ENCODE measurements around the gene ENDOU.

The ENDOU gene

GRCh38 chr12:47744005-47744651 lies 18.8 kb upstream of the ENDOU start:
- peak; percentile 32 for DNase-seq (ENCODE audit: low read depth)

- DNase-seq (ENCODE audit: low read depth) = no peak
These were observed 18.1 kb upstream of the ENDOU start for GRCh38 chr12:47743311-47743860.

GRCh38 chr12:47742253-47742825 lies 17.0 kb upstream of the ENDOU start:
- peak; percentile 57 for DNase-seq (ENCODE audit: low read depth)

GRCh38 chr12:47741340-47741703 lies 16.0 kb upstream of the ENDOU start:
- DNase-seq (ENCODE audit: low read depth) = peak; percentile 63

- no peak for DNase-seq (ENCODE audit: low read depth)
These were observed 15.5 kb upstream of the ENDOU start for GRCh38 chr12:47740606-47741339.

GRCh38 chr12:47739979-47740378 lies 14.7 kb upstream of the ENDOU start:
- no peak for DNase-seq (ENCODE audit: low read depth)

- no peak for DNase-seq (ENCODE audit: low read depth)
These were observed 14.0 kb upstream of the ENDOU start for GRCh38 chr12:47739297-47739696.

- DNase-seq (ENCODE audit: low read depth) = no peak
These were observed 12.8 kb upstream of the ENDOU start for GRCh38 chr12:47737936-47738594.

GRCh38 chr12:47736877-47737676 lies 11.8 kb upstream of the ENDOU start:
- no peak for DNase-seq (ENCODE audit: low read depth)

GRCh38 chr12:47736216-47736615 lies 10.9 kb upstream of the ENDOU start:
- DNase-seq (ENCODE audit: low read depth) = no peak

GRCh38 chr12:47735649-47736048 lies 10.4 kb upstream of the ENDOU start:
- DNase-seq (ENCODE audit: low read depth) = no peak

GRCh38 chr12:47734725-47735480 lies 9.6 kb upstream of the ENDOU start:
- no peak for DNase-seq (ENCODE audit: low read depth)

GRCh38 chr12:47733142-47733541 lies 7.9 kb upstream of the ENDOU start:
- DNase-seq (ENCODE audit: low read depth) = no peak

- DNase-seq (ENCODE audit: low read depth) = no peak
These were observed 7.2 kb upstream of the ENDOU start for GRCh38 chr12:47732504-47732903.

GRCh38 chr12:47731723-47732122 lies 6.4 kb upstream of the ENDOU start:
- no peak for DNase-seq (ENCODE audit: low read depth)

- DNase-seq (ENCODE audit: low read depth) = no peak
These were observed 5.1 kb upstream of the ENDOU start for GRCh38 chr12:47730341-47730744.

- DNase-seq (ENCODE audit: low read depth) = no peak
These were observed 3.9 kb upstream of the ENDOU start for GRCh38 chr12:47729233-47729632.

- DNase-seq (ENCODE audit: low read depth) = no peak
These were observed 603 bp upstream of the ENDOU start for GRCh38 chr12:47725893-47726292.

- no peak for DNase-seq (ENCODE audit: low read depth)
These were observed 2.2 kb downstream of the ENDOU start for GRCh38 chr12:47722941-47723631.

GRCh38 chr12:47722136-47722834 lies 3.0 kb downstream of the ENDOU start:
- no peak for DNase-seq (ENCODE audit: low read depth)

Measured in activated T-helper 1 cell treated with Interleukin-2 at 50 U/mL for 16 hours (primary cell).